ENCODE results near the gene ELOVL6.
A peak's percentile ranks its signal among the peaks of the same experiment; 100 is the strongest.
"Not testable (repeated sequence)": the region's sequence is repeated elsewhere in the genome, so short reads cannot be mapped to it uniquely, and the experiment has no call there.

The ELOVL6 gene

DNA sequence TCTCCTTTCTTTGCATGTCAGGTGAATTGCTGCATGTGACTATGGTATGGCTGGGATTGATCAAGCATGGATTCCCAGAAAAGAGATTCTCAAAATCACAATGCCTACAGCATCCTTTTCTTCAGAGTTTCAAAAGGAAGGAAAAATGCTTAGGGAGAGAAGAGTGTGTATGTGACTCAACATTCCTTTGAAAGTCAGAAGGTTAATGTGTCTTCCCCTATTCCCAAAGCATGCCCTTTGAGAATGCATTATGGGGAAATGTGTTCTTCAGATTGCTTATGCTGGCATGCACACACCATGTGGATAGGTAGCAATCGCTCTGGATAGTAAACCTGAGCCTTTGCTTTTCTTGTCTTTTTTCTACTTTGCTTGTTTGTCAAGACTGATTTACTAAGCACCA, 78.5 kb downstream of the ELOVL6 start:
- DNase-seq = no peak

DNA sequence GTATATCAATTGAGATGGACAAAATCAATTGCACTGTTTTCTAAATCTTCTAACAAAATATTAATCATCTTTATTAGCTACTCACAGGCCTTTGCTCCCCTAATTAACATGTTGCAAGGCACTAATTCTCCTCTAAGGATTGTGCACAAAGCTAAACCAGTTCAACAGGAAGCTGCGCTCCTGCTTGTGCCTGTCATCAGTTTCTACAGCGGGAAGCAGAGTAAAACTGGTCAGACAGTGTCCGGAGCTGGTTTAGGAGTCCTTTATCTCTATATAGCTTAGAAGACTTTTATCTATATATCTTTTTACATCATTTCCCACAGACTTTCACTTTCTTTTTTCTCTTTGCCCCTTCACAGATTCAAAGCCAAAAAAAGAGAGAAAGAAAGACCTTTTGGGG, 79.1 kb downstream of the ELOVL6 start:
- no peak for DNase-seq

DNA sequence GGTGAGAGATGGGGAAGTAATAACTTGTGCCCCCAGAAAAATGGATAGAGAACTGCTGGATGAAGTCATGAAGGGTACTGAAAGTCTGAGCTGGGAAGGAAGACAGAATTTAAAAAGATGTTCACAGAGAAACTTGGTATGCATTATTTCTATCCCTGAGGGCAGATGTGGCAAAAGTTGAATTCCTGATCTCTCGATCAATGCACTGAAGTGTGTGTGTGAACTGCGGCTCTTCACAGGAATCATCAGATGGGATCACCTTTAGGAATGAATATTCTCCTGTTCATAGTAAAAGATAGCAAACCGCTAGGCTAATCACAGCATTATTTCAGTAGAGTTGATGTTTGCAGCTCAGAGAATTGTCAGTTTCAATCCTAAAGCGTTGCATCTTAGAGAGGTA, 86.4 kb downstream of the ELOVL6 start:
- no peak for DNase-seq

DNA sequence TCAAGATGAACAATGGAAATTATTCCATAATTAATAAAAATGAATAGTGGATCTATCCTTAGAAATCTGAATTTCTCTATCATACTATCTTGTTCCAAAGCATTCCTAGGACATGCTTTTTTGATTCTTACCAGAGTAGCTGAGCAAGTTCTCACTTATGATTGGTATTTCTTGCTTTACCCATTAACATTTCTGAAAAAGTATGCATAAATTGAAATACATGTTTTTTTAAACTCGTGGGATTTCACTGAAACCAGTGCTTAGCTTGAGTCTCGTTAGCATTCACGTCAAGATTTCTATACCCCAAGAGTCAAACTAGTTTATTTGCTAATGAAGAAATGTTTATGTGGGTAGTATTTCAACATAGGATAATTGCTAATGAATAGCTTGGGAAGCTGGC, 89.0 kb downstream of the ELOVL6 start:
- DNase-seq = no peak

DNA sequence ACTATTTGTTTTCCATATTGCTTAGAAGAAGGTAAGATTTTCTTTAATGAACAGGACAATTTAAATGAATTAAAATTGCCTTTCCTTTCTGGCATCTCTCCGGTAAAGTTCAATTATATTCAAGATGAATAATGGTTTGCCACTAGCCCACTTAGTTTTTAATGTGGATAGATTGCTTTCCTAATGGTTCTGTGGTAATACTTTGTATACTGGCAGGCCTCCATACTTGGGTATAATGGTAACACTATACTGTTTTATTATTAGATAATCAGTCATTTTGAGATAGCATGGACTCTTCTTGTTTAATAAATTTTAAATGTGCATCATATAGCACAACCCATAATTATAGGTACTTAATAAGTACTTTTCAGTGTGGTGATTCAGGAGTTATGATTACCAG, 89.5 kb downstream of the ELOVL6 start:
- no peak for DNase-seq

DNA sequence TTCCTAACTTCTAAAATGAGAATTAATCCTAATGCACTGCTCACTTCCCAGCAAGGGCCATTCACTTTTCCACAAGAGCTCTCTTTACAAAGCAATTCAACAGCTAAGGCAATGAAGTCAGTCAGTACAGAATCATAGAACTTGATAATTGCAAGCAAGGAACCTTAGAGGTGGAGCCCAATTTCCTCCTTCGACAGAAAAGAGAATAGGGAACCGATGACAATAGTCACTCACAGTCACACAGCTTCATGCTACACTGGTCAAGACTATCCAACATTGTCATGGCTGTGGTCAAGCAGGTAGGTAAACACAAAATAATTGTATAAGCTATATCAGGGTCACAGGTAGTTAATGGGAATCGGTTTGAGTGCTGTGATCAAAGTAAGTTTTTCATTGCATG, 90.0 kb downstream of the ELOVL6 start:
- no peak for DNase-seq

DNA sequence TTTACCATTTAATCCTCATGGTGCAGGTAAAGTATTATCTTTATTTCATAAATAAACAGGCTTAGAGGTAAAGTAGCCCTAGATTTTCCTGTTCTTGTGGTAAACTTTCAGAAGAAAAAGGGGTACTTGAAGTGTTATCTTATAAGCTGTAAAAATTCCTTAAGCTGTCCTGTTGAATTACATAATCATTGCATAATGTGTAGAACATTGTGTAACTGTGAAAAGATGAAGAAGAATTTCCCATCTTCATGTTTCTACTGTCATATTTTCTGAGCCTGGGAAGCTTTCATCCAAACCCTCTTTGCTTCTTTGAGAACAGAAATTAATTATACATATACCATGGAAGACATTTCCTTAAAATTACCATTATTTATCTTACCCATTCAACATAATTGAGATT, 90.5 kb downstream of the ELOVL6 start:
- DNase-seq = no peak

DNA sequence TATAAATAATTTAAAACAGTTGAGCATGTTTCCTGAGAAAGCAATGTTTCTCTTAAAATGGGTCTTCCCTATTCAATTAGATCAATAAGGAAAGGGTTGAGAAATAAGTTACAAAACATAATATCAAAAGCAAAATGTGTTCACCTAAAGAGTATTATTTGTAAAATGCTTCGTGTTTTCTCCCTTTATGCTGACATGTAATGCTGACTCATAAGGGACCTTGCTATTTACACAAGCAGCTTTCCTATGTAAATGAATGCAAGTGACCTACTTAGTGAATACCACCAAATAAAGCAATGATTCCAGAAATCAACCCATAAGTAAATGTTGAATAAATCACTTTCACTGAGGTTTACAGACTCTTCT, 91.5 kb downstream of the ELOVL6 start:
- DNase-seq = no peak

DNA sequence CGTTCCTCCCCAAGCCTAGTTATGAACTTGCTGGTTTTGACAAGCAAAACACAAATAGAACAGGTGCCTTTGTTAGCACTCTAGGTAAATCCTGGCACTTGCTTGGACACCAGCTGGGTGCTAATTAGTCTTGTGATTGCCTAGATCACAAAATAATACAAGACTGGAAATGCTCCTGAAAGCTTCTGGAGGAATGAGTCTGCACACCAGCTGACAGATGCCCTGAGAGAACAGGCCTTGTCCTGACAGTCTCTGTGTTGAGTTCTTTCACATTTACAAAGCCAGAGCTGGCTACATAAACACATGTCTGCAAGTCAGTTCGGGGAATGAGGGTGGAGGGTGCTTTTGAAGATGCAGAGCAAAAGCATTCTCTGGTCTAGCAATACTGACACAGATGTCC, 93.8 kb downstream of the ELOVL6 start:
- no peak for DNase-seq

DNA sequence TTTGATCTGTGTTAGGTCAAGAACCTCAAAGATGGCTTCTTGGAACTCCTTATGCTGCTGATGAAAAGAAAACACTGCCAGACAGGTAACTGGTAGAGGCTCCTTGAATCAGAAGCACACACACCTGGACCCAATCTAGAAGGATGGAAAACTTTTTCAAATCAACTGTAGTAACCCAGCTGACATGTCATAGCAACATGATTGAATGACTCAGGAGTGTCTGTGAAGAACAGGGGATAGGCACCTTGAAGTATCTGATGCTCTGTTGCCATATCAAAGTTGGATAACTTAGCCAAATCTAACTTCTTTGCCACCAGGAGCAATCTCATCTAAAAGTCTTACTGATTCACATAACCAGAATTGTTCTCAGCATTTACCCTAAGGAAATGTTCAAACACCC, 98.8 kb downstream of the ELOVL6 start:
- DNase-seq = no peak

DNA sequence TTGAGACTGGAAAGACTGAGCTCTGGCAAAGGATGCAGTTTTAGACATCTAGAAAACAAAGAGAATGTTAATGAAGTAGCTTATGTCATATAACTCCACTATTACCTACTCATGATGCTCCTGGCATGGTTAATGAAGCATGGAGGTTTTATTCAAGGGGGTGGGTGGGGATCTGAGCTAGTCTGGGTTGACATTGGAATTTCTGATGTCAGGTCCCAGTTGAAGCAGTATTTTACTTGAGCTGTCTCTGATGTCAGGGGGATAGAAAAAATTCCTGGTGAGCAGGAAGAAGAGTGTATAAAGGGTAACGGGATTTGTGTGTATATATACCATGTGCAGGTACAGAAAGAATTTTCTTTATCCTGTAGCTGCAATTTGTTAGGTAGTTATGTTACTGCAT, 102.0 kb downstream of the ELOVL6 start:
- no peak for DNase-seq

DNA sequence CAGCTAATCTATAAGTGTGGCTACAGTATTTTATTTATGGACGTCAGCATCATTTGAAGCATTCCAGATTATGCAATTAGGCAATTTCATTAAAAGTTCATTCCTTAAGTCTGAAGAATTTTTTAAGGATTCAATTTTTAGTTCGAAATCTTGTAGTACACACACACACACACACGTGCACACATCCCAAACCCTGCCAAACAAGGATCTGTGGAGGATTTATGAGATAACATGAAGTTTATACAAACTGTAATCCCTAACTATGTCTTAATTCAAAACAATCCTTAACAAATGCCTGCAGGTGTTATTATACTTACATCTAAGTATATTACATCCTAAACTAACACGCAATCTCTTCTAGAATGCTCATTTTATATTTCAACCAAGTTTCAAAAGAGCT, 105.8 kb downstream of the ELOVL6 start:
- no peak for DNase-seq

DNA sequence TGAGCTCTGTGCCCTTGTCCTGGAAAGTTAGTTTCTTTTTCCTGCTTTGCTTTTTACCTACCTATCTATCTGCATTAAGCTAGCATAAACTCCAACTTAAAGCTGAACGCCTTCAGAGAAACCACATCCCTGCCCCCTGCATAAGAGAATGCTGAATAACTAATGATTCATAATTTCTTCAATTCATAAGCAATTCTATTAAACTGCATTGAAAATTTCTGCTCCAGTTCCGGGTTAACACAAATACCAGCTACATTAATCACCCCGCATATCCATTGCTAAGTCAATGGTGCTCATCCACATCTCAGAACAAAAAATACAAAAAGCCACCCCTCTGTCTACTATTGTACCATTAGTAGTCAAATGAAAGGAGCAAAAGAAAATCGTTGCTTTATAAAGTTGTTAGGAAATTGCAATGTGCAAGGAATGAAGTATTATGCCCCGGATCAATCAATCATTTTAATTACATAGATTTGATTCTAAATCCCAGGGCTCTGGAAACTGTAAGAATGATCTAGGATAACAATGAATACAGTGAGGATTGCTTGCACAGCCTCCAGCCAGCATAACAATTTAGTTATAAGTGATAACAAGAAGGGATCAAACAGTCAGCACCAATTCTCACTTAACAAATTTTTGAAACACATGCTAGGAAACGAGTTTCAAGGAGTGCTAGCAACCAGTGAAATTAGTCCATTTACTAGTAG, 106.8 kb downstream of the ELOVL6 start:
- no peak for DNase-seq

DNA sequence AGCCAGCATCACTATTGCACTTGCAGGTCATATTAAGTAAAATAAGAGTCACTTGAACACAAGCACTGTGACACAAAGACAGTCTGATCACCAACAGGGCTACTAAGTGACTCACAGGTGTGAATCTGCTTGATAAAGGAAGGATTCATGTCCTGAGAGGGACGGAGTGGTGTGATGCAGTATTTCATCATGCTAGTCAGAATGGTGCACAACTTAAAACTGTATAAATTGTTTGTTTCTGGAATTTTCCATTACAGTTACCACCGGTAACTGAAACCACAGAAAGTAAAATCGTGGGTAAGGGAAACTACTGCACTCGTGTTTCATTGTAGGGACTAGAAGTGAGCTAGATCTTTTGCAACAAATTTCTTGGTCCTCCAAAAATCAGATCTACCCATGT, 109.7 kb downstream of the ELOVL6 start:
- DNase-seq = peak in 1 of 6 experiments; percentile 1

DNA sequence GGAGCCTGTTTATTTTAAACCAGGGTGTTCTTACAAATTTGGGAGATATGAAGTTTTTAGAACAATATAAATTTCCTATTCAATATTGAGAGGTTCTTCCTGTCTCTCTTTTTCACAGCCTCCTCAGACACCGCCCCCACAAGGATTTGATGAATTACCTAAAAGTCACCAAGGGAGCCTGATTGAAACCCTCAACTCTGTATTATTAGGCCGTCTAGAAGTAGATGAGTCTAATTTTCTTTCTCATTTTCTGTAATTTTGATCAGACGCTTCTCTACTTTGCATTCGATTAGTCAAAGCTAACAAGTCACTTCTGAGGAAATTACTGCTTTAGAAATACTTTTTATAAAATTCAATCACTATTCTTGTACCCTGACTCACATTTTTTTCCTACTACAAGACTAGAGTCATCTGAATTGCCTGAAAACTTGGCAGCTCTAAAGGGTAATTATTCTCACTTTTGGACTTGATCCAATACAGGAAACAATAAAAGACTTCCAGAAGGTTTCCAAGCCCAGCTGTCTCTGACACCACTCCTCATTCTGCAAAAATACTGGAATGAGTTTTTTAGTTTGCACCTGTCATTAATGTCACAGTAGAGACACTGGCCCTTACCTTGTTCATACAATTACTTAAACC, 111.2 kb downstream of the ELOVL6 start:
- DNase-seq = no peak

DNA sequence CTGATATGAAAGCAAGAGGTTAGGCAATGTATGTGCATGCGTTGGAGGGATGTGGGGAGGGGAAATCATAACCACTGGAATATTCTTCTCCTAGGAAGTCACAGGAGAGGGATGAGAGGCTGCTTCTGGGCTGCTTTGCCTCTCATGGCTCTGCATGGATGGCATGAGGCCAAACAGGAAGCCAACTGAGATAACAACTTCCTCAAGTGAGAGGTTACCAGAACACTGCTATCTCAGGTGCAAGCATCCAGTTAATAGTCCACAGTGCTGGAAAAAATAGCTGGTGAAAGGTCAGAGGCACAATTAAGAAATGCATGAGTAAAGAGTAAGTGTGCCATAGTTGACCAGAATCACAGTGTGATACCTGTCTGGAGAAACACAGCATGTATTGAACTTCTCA, 113.3 kb downstream of the ELOVL6 start:
- DNase-seq = peak in 3 of 6 experiments; percentile 3 to 23 (median 19)

DNA sequence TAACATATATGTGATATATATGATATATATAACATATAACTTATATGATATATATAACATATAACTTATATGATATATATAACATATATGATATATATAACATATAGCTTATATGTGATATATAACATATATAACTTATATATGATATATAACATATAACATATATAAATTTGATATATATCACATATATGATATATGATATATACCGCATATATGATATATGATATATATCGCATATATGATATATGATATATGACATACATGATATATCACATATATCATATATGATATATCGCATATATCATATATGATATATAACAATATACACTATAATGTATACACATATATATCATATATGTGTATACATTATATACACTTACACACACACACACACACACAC, 114.3 kb downstream of the ELOVL6 start:
- DNase-seq = no peak

DNA sequence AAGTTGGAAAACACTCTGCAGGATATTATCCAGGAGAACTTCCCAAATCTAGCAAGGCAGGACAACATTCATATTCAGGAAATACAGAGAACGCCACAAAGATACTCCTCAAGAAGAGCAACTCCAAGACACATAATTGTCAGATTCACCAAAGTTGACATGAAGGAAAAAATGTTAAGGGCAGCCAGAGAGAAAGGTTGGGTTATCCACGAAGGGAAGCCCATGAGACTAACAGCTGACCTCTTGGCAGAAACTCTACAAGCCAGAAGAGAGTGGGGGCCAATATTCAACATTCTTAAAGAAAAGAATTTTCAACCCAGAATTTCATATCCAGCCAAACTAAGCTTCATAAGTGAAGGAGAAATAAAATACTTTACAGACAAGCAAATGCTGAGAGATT, 120.3 kb downstream of the ELOVL6 start:
- not testable (repeated sequence) for DNase-seq

DNA sequence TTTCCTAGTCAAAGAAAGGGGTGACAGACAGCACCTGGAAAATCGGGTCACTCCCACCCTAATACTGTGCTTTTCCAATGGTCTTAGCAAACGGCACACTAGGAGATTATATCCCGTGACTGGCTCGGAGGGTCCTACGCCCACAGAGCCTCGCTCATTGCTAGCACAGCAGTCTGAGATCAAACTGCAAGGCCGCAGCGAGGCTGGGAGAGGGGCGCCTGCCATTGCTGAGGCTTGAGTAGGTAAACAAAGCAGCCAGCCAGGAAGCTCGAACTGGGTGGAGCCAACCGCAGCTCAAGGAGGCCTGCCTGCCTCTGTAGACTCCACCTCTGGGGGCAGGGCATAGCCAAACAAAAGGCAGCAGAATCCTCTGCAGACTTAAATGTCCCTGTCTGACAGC, 121.6 kb downstream of the ELOVL6 start:
- DNase-seq = not testable (repeated sequence)

DNA sequence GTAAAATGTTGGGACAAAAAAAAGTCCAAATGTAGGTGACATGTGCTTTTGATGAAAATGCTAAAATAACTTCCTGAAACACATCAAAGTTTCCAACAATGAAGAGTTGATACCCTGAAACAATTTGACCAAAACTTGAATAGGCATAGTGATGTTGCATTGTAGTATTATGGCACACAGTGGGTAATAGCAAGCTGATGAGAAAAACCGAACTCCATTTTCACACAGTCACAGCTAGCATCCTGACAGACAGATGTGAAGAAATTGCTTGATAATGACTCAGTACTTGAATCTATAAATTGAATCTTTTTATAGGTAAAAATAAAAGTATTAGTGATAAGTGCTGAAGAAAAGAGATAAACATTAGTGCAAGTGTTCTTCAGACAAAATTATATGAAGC, 122.5 kb downstream of the ELOVL6 start:
- DNase-seq = no peak

DNA sequence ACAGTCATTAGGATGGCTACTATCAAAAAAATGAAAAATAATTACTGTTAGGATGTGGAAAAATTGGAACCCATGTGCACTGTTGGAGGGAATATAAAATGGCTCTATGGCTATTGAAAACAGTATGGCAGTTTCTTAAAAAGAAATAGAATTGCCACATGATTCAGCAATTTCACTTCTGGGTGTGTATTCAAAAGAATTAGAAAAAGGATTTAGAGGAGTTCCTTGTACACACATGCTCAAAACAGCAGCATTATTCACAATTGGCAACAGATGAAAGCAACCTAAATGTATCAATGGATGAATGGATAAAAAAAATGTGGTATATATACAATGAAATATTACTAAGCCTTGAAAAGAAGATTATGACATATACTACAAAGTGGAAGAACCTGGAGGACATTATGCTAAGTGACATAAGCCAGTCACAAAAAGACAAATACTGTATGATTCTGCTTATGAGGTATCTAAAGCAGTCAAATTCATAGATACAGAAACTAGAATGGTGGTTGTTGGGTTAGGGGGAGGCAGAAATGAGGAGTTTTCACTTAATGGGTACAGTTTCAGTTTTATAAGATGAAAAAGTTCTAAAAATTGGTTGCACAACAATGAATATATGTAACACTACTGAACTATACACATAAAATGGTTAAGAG, 123.2 kb downstream of the ELOVL6 start:
- no peak for DNase-seq

DNA sequence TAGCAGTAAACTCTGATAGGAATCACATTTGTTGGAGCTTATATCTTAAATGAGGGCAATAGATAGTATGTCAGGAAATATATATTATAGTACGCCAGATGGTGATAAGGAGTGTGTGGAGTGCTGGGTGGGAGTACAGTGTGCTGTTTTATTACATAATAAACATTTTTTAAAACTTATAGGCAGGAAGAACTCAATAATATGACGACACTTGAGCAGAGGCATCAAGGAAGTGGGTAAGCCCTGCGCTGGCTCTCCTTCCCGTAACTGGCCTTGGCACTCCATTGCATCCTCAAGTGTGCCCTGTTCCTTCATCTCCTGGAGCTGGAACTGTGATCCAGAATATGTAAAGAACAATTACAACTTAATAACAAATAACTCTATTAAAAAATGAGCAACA, 123.8 kb downstream of the ELOVL6 start:
- no peak for DNase-seq

DNA sequence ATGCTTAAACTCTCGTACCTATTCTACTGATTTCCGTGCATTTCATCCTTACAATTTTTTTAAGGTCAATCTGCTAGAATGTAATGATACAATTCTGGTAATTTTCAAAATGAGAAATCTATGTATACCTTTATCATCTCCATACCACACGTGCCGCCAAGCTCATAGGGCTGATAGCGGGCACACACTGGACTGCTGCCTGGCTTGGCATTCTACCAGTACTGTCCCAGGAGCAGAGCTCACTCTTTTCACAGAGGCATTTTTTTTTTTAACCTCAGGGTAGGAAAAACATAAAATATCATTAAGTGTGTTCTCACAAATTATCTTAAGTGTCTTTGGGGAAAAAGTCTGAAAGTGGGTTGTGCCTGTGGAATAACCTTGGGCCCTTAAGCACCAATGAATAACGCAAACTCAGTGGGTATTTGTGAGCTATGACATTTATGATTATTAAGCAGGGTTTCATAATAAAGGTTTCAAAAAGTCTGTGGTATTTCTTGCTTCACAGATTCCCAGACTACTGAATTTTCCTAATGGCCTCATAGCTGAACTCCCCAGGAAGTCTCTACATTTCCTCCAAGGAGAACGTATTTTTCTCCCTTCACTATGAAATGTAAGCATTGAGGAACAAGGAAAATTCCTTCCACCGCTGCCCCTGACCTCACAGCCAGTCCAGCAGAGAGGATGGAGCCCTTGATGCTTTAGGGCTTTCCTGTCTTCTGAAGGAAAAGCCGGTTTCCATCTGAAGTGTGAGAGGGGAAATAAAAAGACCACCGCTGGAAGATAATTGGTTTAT, 125.2 kb downstream of the ELOVL6 start:
- DNase-seq = no peak

DNA sequence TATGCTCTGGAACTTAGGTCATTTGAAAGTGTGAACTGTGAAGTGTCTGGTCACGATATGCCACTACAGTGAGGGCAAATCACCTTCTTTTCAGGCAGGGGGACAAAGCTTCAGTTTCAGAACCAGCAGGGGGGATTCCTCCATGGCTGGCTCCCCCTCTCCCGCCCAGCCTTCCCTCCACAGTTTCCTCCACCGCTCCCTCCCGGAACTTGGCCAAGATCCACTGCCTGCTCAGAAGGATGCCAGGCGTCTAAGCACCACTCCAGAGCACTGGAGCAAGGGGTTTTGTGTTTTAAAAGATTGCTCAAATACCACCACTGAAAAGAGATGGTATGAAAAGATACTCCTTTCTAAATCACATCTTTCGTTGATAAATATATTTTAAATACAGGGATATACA, 126.9 kb downstream of the ELOVL6 start:
- no peak for DNase-seq
